Mesodermal cell (in vitro differentiated cells): ENCODE data around the gene ANTXR2.

Source experiments
- H3K27ac ChIP-seq: 2 replicates; pipeline ENCODE4 v1.7.0; 2013; ENCODE audit warnings: mild to moderate bottlenecking, low read depth, low read length, moderate library complexity; ENCODE audit not compliant: severe bottlenecking
- H3K36me3 ChIP-seq: 2 replicates; pipeline ENCODE4 v1.7.1; 2013; ENCODE audit warnings: mild to moderate bottlenecking, low read length, moderate library complexity; ENCODE audit not compliant: control insufficient read depth, insufficient read depth
- H3K4me1 ChIP-seq: one replicate; pipeline ENCODE4 v1.7.1; 2013; ENCODE audit warnings: mild to moderate bottlenecking, low read length; ENCODE audit not compliant: insufficient read depth, control insufficient read depth, poor library complexity, severe bottlenecking
- H3K4me3 ChIP-seq: 2 replicates; pipeline ENCODE4 v1.7.0; 2013; ENCODE audit warnings: low read length, control low read depth, mild to moderate bottlenecking; ENCODE audit not compliant: insufficient read depth, poor library complexity, severe bottlenecking; ENCODE audit errors: extremely low read depth
- H3K9me3 ChIP-seq: 2 replicates; pipeline ENCODE4 v1.7.1; 2013; ENCODE audit warnings: mild to moderate bottlenecking, low read length, moderate library complexity; ENCODE audit not compliant: control insufficient read depth
- WGBS, 2 experiments: methylation state at CpG; one replicate each; pipeline ENCODE4 v1.1.5; 2013; ENCODE audit warnings: missing lambda C conversion rate in 2 of 2; ENCODE audit not compliant: insufficient coverage in 2 of 2; 5-methylcytosine and 5-hydroxymethylcytosine counted together

The ANTXR2 gene

GRCh38 chr4:80103629-80104028, 30.6 kb upstream of the ANTXR2 start:
- H3K9me3 ChIP-seq, result no peaks in the 10 kb centered on the region
- no peak overlapping the region for H3K4me3 ChIP-seq
- no peak overlapping the region for H3K27ac ChIP-seq
- H3K4me1 ChIP-seq, result no peaks in the 10 kb centered on the region
- no peaks in the 10 kb centered on the region for H3K36me3 ChIP-seq
- WGBS, 2 experiments, result 86 to 100% methylated on average over 1 of the region's 2 CpGs

DNA sequence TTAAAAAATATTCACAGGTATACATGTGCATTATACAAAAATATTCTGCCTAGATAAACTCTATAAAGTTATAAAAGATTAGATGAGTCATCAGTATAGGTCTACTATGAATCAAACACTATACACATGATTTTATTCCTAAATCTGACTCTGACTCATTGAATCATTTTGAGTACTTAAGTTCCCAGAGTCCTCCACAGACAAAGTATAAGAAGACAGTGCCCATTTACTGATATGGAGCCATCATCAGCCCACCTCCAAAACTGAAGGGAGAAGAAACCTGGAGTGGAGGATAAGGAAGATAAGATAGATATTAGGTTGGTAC, 28.7 kb upstream of the ANTXR2 start:
- H3K4me3 ChIP-seq, result no peak overlapping the region
- no peaks in the 10 kb centered on the region for H3K9me3 ChIP-seq
- no peak overlapping the region for H3K27ac ChIP-seq
- H3K36me3 ChIP-seq, result no peaks in the 10 kb centered on the region
- H3K4me1 ChIP-seq, result peaks cover 16% of the 10 kb centered on the region

GRCh38 chr4:80101071-80101791, 28.2 kb upstream of the ANTXR2 start:
- Histone ChIP-seq H3K36me3 (no peaks in the 10 kb centered on the region), H3K9me3 (no peaks in the 10 kb centered on the region), H3K4me1 (peaks cover 20% of the 10 kb centered on the region), H3K4me3 (no peak overlapping the region), H3K27ac (no peak overlapping the region)
- WGBS, 2 experiments, result no CpG with 5 or more reads among the region's 5 CpGs

- Histone ChIP-seq H3K36me3 (no peaks in the 10 kb centered on the region), H3K4me3 (no peak overlapping the region), H3K9me3 (no peaks in the 10 kb centered on the region), H3K4me1 (peaks cover 24% of the 10 kb centered on the region), H3K27ac (no peak overlapping the region)
- WGBS, 2 experiments, result no CpG with 5 or more reads among the region's 1 CpG
Observed at GRCh38 chr4:80099671-80100070, 26.6 kb upstream of the ANTXR2 start.

DNA sequence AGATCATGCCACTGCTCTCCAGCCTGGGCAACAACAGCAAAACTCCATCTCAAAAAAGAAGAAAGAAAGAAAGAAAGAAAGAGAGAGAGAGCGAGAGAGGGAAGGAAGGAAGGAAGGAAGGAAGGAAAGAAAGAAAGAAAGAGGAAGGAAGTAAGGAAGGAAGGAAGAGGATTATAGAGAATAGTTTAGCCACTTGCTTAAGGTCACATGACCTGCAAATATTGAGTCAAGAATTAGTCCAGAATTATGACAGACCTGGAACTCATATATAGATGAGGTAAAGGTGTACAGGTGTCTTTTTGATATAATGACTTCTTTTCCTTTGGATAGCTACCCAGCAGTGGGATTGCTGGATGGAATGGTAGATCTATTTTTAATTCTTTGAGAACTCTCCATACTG, 25.6 kb upstream of the ANTXR2 start:
- no peaks in the 10 kb centered on the region for H3K9me3 ChIP-seq
- no peak overlapping the region for H3K27ac ChIP-seq
- WGBS, 2 experiments, result 100% methylated on average over 1 of the region's 1 CpG
- H3K36me3 ChIP-seq, result no peaks in the 10 kb centered on the region
- peaks cover 24% of the 10 kb centered on the region for H3K4me1 ChIP-seq
- H3K4me3 ChIP-seq, result no peak overlapping the region

DNA sequence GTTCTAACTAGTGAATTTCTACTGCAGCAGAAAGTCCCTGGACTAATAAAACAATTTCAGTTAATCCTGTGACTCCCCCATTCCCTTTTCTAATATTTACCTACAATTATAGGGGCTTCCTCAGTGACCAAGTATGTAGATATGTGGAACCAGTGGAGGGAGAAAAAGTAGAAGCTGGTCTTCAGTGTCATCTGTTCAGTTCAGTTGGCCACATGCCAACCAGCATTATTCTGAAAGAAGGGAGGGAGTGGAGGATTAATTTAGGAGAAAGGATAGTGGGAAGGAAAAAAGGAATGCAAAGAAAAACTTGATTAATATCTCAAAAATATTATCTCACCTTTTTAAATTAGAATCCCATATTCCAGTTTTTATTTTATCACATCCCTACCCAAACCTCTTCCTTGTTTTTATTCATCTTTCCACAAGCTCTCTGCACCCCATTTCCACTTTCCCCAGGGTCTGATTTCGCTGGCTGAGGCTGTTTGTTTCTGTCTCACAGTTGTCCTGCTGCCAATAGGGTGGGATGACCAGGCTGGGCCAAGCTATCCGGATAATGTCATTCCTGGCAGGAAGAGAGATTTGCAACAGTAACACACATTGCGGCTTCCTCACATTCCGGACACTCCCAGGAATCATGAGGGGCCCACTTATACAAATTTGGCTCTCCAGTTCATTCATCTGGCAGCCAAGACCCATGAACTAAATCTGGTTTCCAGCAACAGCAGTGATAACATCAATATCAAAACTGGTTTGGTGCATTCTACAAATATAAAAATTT, 24.6 kb upstream of the ANTXR2 start:
- Histone ChIP-seq H3K27ac (no peak overlapping the region), H3K4me1 (peaks cover 24% of the 10 kb centered on the region), H3K36me3 (no peaks in the 10 kb centered on the region), H3K4me3 (no peak overlapping the region), H3K9me3 (no peaks in the 10 kb centered on the region)
- WGBS, 2 experiments, result 89 to 96% methylated on average over 4 of the region's 4 CpGs

- Histone ChIP-seq H3K4me1 (peaks cover 24% of the 10 kb centered on the region), H3K4me3 (no peak overlapping the region), H3K27ac (no peak overlapping the region), H3K9me3 (no peaks in the 10 kb centered on the region), H3K36me3 (no peaks in the 10 kb centered on the region)
- WGBS, 2 experiments, result 100% methylated on average over 1 of the region's 4 CpGs
Observed at GRCh38 chr4:80096175-80096850, 23.3 kb upstream of the ANTXR2 start.

DNA sequence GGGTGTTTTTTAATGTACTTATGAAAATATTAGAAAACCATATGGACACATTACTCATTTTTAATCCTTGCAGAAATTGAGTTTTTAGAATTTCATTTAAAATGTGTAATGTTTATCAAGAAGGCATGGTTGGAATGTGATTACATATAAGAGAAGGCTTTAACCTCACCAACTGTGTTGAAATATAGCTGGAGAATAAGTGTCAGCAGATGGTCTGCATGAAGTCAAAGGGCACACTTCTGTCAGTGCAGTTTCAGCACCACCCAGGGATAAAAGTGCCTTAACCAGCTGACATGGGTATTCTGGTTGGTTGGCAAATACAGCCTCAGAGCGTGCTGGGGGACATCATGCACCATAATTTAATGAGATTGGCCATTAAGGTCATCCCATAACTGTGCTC, 21.2 kb upstream of the ANTXR2 start:
- no peaks in the 10 kb centered on the region for H3K36me3 ChIP-seq
- H3K9me3 ChIP-seq, result no peaks in the 10 kb centered on the region
- peaks cover 24% of the 10 kb centered on the region for H3K4me1 ChIP-seq
- H3K4me3 ChIP-seq, result no peak overlapping the region
- no peak overlapping the region for H3K27ac ChIP-seq
- WGBS, 2 experiments, result 100% methylated on average over 1 of the region's 1 CpG; no CpG with 5 or more reads in 1 of the 2 experiments

GRCh38 chr4:80093563-80093962, 20.5 kb upstream of the ANTXR2 start:
- Histone ChIP-seq H3K9me3 (no peaks in the 10 kb centered on the region), H3K4me3 (no peak overlapping the region), H3K27ac (no peak overlapping the region), H3K4me1 (peaks cover 24% of the 10 kb centered on the region), H3K36me3 (no peaks in the 10 kb centered on the region)
- WGBS, 2 experiments, result 90 to 100% methylated on average over 2 of the region's 3 CpGs

- H3K4me1 ChIP-seq, result peaks cover 18% of the 10 kb centered on the region
- H3K27ac ChIP-seq, result no peak overlapping the region
- H3K4me3 ChIP-seq, result no peak overlapping the region
- H3K36me3 ChIP-seq, result no peaks in the 10 kb centered on the region
- no peaks in the 10 kb centered on the region for H3K9me3 ChIP-seq
- no CpG with 5 or more reads among the region's 1 CpG for WGBS, 2 experiments
Observed at GRCh38 chr4:80092847-80093246, 19.8 kb upstream of the ANTXR2 start.

GRCh38 chr4:80092088-80092487, 19.1 kb upstream of the ANTXR2 start:
- Histone ChIP-seq H3K4me3 (no peak overlapping the region), H3K27ac (no peak overlapping the region), H3K4me1 (peaks cover 11% of the 10 kb centered on the region), H3K9me3 (no peaks in the 10 kb centered on the region), H3K36me3 (no peaks in the 10 kb centered on the region)
- 70 to 83% methylated on average over 1 to 2 of the region's 2 CpGs for WGBS, 2 experiments
